B cell (primary cell): Measurements from ENCODE around the gene ABCA12. TPM values are rescaled to one million over a fixed set of nuclear protein-coding genes. Genes with fewer than 3 reads are reported as not detected.

Experiments
- ATAC-seq: fragments of 200-7000 bp; cut with Tn5 transposase; one replicate; pipeline ENCODE4 v1.10.0; 2021; ENCODE audit warnings: low read depth, mild to moderate bottlenecking, moderate number of reproducible peaks, moderate library complexity
- CTCF ChIA-PET: fragments of 350-600 bp; sonication (Branson Sonifier 250); formaldehyde crosslinking; loops from one replicate; lab custom pipeline; 2021; ENCODE audit warnings: antibody characterized with exemption, inconsistent platforms; lab: Charles Lee
- POLR2A ChIA-PET: fragments of 350-600 bp; sonication (Branson Sonifier 250); formaldehyde crosslinking; loops from one replicate; lab custom pipeline; 2021; ENCODE audit warnings: antibody characterized with exemption; lab: Charles Lee
- DNase-seq: peaks from one replicate; pipeline ENCODE4 v3.0.0; 2013
- H2AFZ ChIP-seq: 2 replicates; pipeline ENCODE4 v1.6.1; 2012; ENCODE audit warnings: mild to moderate bottlenecking, low read depth, low read length; ENCODE audit not compliant: insufficient read depth, poor library complexity, severe bottlenecking
- H3K27ac ChIP-seq, 2 donors: 1 replicate in 1 of 2; 2 replicates in 1 of 2; pipeline ENCODE4 v1.5.1; 2012 to 2013; ENCODE audit warnings: low read length in 2 of 2, mild to moderate bottlenecking in 2 of 2, moderate library complexity in 1 of 2
- H3K27me3 ChIP-seq, 4 experiments: fragments of 200-600 bp in 1 of 4; sonication (generic) in 1 of 4; replicated peaks in 1 of 4; 1 replicate in 2 of 4; 2 replicates in 2 of 4; pipeline versions ENCODE4 v1.6.1 to v1.7.0; 2013 to 2016; ENCODE audit warnings: low read length in 3 of 4, mild to moderate bottlenecking in 2 of 4, mixed read lengths in 1 of 4, moderate library complexity in 1 of 4; ENCODE audit not compliant: insufficient read depth in 4 of 4, control insufficient read depth in 3 of 4; ENCODE audit errors: control extremely low read depth in 1 of 4
- H3K36me3 ChIP-seq, 2 experiments: replicated peaks in 1 of 2; 1 replicate in 1 of 2; 2 replicates in 1 of 2; pipeline versions ENCODE4 v1.6.1 to v1.7.1; 2013; ENCODE audit warnings: low read length in 1 of 2; ENCODE audit not compliant: insufficient read depth in 2 of 2, control insufficient read depth in 1 of 2; ENCODE audit errors: control extremely low read depth in 1 of 2, extremely low read depth in 1 of 2
- H3K4me1 ChIP-seq, 2 donors: fragments of 200-600 bp in 1 of 2; sonication (generic) in 1 of 2; 1 replicate in 1 of 2; 2 replicates in 1 of 2; pipeline versions ENCODE4 v1.5.1 to v1.6.1; 2013 to 2017; ENCODE audit warnings: low read length in 2 of 2; ENCODE audit not compliant: control insufficient read depth in 2 of 2, insufficient read depth in 2 of 2
- H3K4me2 ChIP-seq: replicated peaks from 2 replicates; pipeline ENCODE3; 2012; ENCODE audit warnings: mild to moderate bottlenecking, low read depth, low read length; ENCODE audit not compliant: poor library complexity, severe bottlenecking
- H3K4me3 ChIP-seq, 5 experiments: fragments of 200-600 bp in 1 of 5; sonication (generic) in 1 of 5; 1 replicate in 3 of 5; 2 replicates in 2 of 5; pipeline versions ENCODE4 v1.5.1 to v1.7.0; 2011 to 2016; ENCODE audit warnings: low read length in 4 of 5, mild to moderate bottlenecking in 4 of 5, low read depth in 2 of 5, control low read depth in 1 of 5, moderate library complexity in 1 of 5; ENCODE audit not compliant: insufficient read depth in 1 of 5; ENCODE audit errors: control extremely low read depth in 1 of 5, extremely low read depth in 1 of 5
- H3K79me2 ChIP-seq: fragments of 200-600 bp; sonication (generic); one replicate; pipeline ENCODE4 v1.6.0; 2016; ENCODE audit warnings: low read length; ENCODE audit not compliant: control insufficient read depth, insufficient read depth
- H3K9ac ChIP-seq: fragments of 200-600 bp; sonication (generic); 2 replicates; pipeline ENCODE4 v1.6.1; 2017; ENCODE audit warnings: mild to moderate bottlenecking, low read length, moderate library complexity
- H3K9me3 ChIP-seq, 3 donors: one replicate each; pipeline versions ENCODE4 v1.6.1 to v1.7.1; 2013; ENCODE audit warnings: low read length in 2 of 3; ENCODE audit not compliant: control insufficient read depth in 2 of 3, insufficient read depth in 1 of 3; ENCODE audit errors: control extremely low read depth in 1 of 3
- H4K20me1 ChIP-seq: 2 replicates; pipeline ENCODE4 v1.6.0; 2012; ENCODE audit warnings: mild to moderate bottlenecking, low read length; ENCODE audit not compliant: insufficient read depth, control insufficient read depth, poor library complexity, severe bottlenecking
- H3K27ac Mint-ChIP-seq: one replicate; pipeline ENCODE4 v1.8.0; 2021; ENCODE audit warnings: mixed read lengths
- H3K27me3 Mint-ChIP-seq: one replicate; pipeline ENCODE4 v1.8.0; 2021; ENCODE audit warnings: mixed read lengths
- H3K4me1 Mint-ChIP-seq: one replicate; pipeline ENCODE4 v1.8.0; 2021; ENCODE audit warnings: mixed read lengths
- H3K4me3 Mint-ChIP-seq: one replicate; pipeline ENCODE4 v1.8.0; 2021; ENCODE audit warnings: mixed read lengths
- H3K9me3 Mint-ChIP-seq: one replicate; pipeline ENCODE4 v1.8.0; 2022; ENCODE audit warnings: mixed read lengths; ENCODE audit not compliant: insufficient read depth
- CTCF ChIP-seq: fragments of 200-600 bp; IDR thresholded peaks from one replicate; pipeline ENCODE4 v1.8.0; 2022; ENCODE audit warnings: antibody characterized with exemption, mild to moderate bottlenecking
- EZH2 ChIP-seq: IDR thresholded peaks from 2 replicates; pipeline ENCODE4 v1.6.1; 2012; ENCODE audit warnings: borderline replicate concordance, low read depth, mild to moderate bottlenecking, moderate library complexity, low read length; ENCODE audit not compliant: insufficient read depth, poor library complexity, severe bottlenecking
- WGBS: methylation state at CpG from one replicate; pipeline ENCODE4 v1.1.5; 2013; ENCODE audit warnings: missing lambda C conversion rate; ENCODE audit not compliant: insufficient coverage; 5-methylcytosine and 5-hydroxymethylcytosine counted together
- intact Hi-C: fragments of 100-400 bp; cut with micrococcal nuclease; formaldehyde crosslinking; loops from one replicate; pipeline ENCODE4 v1.10.0; 2022
- polyA plus RNA-seq: library from polyadenylated mRNA; depleted of rRNA; stranded (reverse); fragments of >200 nt; gene quantifications from 2 replicates; pipeline ENCODE4 v1.2.3, GENCODE V29; 2012
- total RNA-seq, 2 donors: library from RNA; stranded (reverse); fragments of 120-200 nt in 1 of 2; gene quantifications; 1 replicate in 1 of 2; 2 replicates in 1 of 2; pipeline versions ENCODE4 v1.2.3 to v1.2.4, GENCODE V29; 2013 to 2022

The ABCA12 gene
- total and polyA plus RNA-seq, 2 donors (not counting 1 experiment from before 2014, with no cell fraction given): not detected

- no peak overlapping the region for H3K27ac Mint-ChIP-seq
- no peak for TF ChIP-seq EZH2
- TF ChIP-seq CTCF: no peak
- Histone ChIP-seq H3K4me3 (no peak overlapping the region), H3K36me3 (no peaks in the 10 kb centered on the region), H4K20me1 (no peaks in the 10 kb centered on the region), H3K4me1 (no peaks in the 10 kb centered on the region), H3K4me2 (no peak overlapping the region), H3K9ac (no peak overlapping the region), H3K79me2 (no peaks in the 10 kb centered on the region), H3K9me3 (no peaks in the 10 kb centered on the region), H3K27me3 (no peaks in the 10 kb centered on the region), H2AFZ (no peak overlapping the region), H3K27ac (no peak overlapping the region)
- no CpG with 5 or more reads among the region's 3 CpGs for WGBS
- intact Hi-C loops: no loop called here
- ChIA-PET POLR2A (no interaction called here), CTCF (no interaction called here)
- ATAC-seq: no peak
- no peak for DNase-seq
- H3K4me1 Mint-ChIP-seq: no peaks in the 10 kb centered on the region
- H3K27me3 Mint-ChIP-seq: no peaks in the 10 kb centered on the region
- no peak overlapping the region for H3K4me3 Mint-ChIP-seq
- H3K9me3 Mint-ChIP-seq: no peaks in the 10 kb centered on the region
These were observed 152.8 kb downstream of the ABCA12 start for GRCh38 chr2:214985619-214986018.

- no peak overlapping the region for H3K4me3 ChIP-seq
- DNase-seq (no peak), ATAC-seq (no peak)
- H3K9ac ChIP-seq: no peak overlapping the region
- no peak overlapping the region for H2AFZ ChIP-seq
- peaks cover 5% of the 10 kb centered on the region for H3K9me3 Mint-ChIP-seq
- no peaks in the 10 kb centered on the region for H3K27me3 Mint-ChIP-seq
- no peaks in the 10 kb centered on the region for H3K4me1 ChIP-seq
- H3K27me3 ChIP-seq: no peaks in the 10 kb centered on the region
- CTCF ChIA-PET: no interaction called here
- no peaks in the 10 kb centered on the region for H3K4me1 Mint-ChIP-seq
- H3K4me2 ChIP-seq: no peak overlapping the region
- no peak overlapping the region for H3K4me3 Mint-ChIP-seq
- no peak overlapping the region for H3K27ac Mint-ChIP-seq
- no peaks in the 10 kb centered on the region for H4K20me1 ChIP-seq
- no peak for TF ChIP-seq CTCF
- no peak for TF ChIP-seq EZH2
- no peaks in the 10 kb centered on the region for H3K36me3 ChIP-seq
- no CpG with 5 or more reads among the region's 5 CpGs for WGBS
- no peaks in the 10 kb centered on the region for H3K9me3 ChIP-seq
- no peaks in the 10 kb centered on the region for H3K79me2 ChIP-seq
- intact Hi-C loops: no loop called here
- POLR2A ChIA-PET: no interaction called here
- H3K27ac ChIP-seq: no peak overlapping the region
These were observed 172.0 kb downstream of the ABCA12 start for GRCh38 chr2:214966420-214966819.
